HepG2 (cell line): ENCODE data around the gene RNASE2. TPM values are rescaled to one million over a fixed set of nuclear protein-coding genes. Genes with fewer than 3 reads are reported as not detected.

Experiments
- KDM5B ChIP-seq: sonication (generic); formaldehyde crosslinking; IDR thresholded peaks from 2 replicates; pipeline ENCODE4 v1.4.0; 2020; ENCODE audit warnings: missing genetic modification reagents, mild to moderate bottlenecking, borderline replicate concordance
- NONO ChIP-seq, 2 experiments: fragments of 450-650 bp in 1 of 2; sonication (generic) in 1 of 2; formaldehyde crosslinking in 1 of 2; IDR thresholded peaks in 1 of 2; conservative IDR thresholded peaks in 1 of 2; 2 replicates each; pipeline versions ENCODE4 v1.6.1 to v1.8.0; 2017 to 2022; ENCODE audit warnings: mild to moderate bottlenecking in 1 of 2, missing genetic modification reagents in 1 of 2, moderate library complexity in 1 of 2
- PATZ1 ChIP-seq: sonication (generic); formaldehyde crosslinking; IDR thresholded peaks from 2 replicates; pipeline ENCODE4 v1.4.0; 2020; ENCODE audit warnings: missing genetic modification reagents
- PHF21A ChIP-seq: sonication (generic); formaldehyde crosslinking; IDR thresholded peaks from 2 replicates; pipeline ENCODE4 v1.5.0; 2020; ENCODE audit warnings: mild to moderate bottlenecking, missing genetic modification reagents
- SAFB2 ChIP-seq: sonication (generic); formaldehyde crosslinking; IDR thresholded peaks from 2 replicates; pipeline ENCODE4 v1.5.1; 2020; ENCODE audit warnings: missing genetic modification reagents, low read depth, mild to moderate bottlenecking, borderline replicate concordance
- SIN3A ChIP-seq: IDR thresholded peaks from 2 replicates; pipeline ENCODE4 v1.6.1; 2011; ENCODE audit warnings: low read depth, mild to moderate bottlenecking, control low read depth, low read length, borderline replicate concordance
- THAP11 ChIP-seq: IDR thresholded peaks from 2 replicates; pipeline ENCODE4 v1.6.1; 2016; ENCODE audit warnings: missing biosample characterization, missing genetic modification reagents
- ZMYM3 ChIP-seq: sonication (generic); formaldehyde crosslinking; IDR thresholded peaks from 2 replicates; pipeline ENCODE4 v1.5.1; 2020; ENCODE audit warnings: mild to moderate bottlenecking, missing genetic modification reagents
- ZNF33B ChIP-seq: sonication (generic); formaldehyde crosslinking; IDR thresholded peaks from 2 replicates; pipeline ENCODE4 v1.5.1; 2020; ENCODE audit warnings: mild to moderate bottlenecking, missing genetic modification reagents
- ZNF414 ChIP-seq: sonication (generic); formaldehyde crosslinking; IDR thresholded peaks from 2 replicates; pipeline ENCODE4 v1.5.0; 2020; ENCODE audit warnings: missing genetic modification reagents
- ZNF616 ChIP-seq: sonication (generic); formaldehyde crosslinking; IDR thresholded peaks from 2 replicates; pipeline ENCODE4 v1.5.0; 2020; ENCODE audit warnings: low read depth, mild to moderate bottlenecking, missing genetic modification reagents
- ZNF674 ChIP-seq: sonication (generic); formaldehyde crosslinking; IDR thresholded peaks from 2 replicates; pipeline ENCODE4 v1.5.0; 2020; ENCODE audit warnings: low read depth, mild to moderate bottlenecking, missing genetic modification reagents
- ZNF687 ChIP-seq: sonication (generic); formaldehyde crosslinking; IDR thresholded peaks from 2 replicates; pipeline ENCODE4 v1.5.1; 2020; ENCODE audit warnings: mild to moderate bottlenecking, missing genetic modification reagents, moderate library complexity
- ZNF749 ChIP-seq: sonication (generic); formaldehyde crosslinking; IDR thresholded peaks from 2 replicates; pipeline ENCODE4 v1.8.0; 2022; ENCODE audit warnings: mild to moderate bottlenecking, missing genetic modification reagents, moderate library complexity, borderline replicate concordance
- polyA plus RNA-seq, 8 experiments: library from polyadenylated mRNA; depleted of rRNA in 3 of 8; stranded (reverse) in 7 of 8; unstranded in 1 of 8; fragments of >200 nt; fragmentation: Illumina TruSeq in 4 of 8; extraction: Trizol in 4 of 8; gene quantifications; 2 replicates each; pipeline versions ENCODE4 v1.2.1 to v1.2.3, GENCODE V29; 2011 to 2016; ENCODE audit warnings: low read depth in 4 of 8, missing spikeins in 1 of 8, mixed read lengths in 1 of 8; ENCODE audit not compliant: insufficient read depth in 1 of 8
- total RNA-seq, 5 experiments: library from RNA; depleted of rRNA; stranded (reverse); fragments of >200 nt; fragmentation: Illumina TruSeq; extraction: Trizol; gene quantifications; 2 replicates each; pipeline ENCODE4 v1.2.3, GENCODE V29; 2016; ENCODE audit warnings: low read depth in 1 of 5
- TF ChIP-seq, protein P1 (sequence below): sonication (generic); formaldehyde crosslinking; IDR thresholded peaks from 2 replicates; pipeline ENCODE4 v1.4.0; 2020; ENCODE audit warnings: mild to moderate bottlenecking, missing genetic modification reagents

The RNASE2 gene
- total and polyA plus RNA-seq, 2 of the 13 experiments (the other 11 are each of a cell fraction or from before 2014, with no cell fraction given): 0.69 TPM; not detected in 1

DNA sequence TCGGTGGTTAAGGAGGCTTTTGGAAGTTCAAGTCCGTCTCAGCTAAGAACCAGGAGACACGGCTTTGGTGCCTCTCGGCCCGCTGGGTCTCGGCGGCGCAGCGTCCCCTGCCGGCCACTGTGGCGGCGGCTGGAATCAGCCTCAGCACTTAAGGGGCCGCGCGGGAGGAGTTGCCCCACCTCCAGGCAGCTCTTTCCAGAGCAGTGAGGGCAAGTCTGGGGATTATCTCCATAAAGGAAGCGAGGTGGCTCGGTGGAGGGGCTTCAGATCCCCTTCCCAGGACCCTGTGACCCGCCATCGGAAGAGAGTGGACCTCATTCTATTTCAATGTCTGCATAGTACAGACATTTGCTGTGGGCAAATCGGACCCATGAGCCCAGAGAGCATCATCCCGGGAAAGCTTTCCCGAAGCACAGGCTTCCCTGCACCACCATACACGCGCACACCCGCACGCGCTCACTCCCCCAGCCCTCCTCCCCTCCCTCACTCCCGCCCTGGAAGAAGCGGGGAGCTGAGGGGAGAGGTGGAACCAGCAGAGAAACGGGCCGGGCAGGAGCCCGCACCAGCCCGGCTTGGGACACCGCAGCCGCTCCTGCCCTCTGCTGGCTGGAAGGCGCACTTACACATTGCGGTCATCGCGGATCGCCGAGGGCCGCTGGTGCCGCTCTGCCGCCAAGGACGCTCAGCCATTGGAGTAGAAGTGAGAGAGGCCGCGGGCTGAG is 15.9 kb downstream of the RNASE2 start (continued):
- TF ChIP-seq ZNF414 (CRISPR knock-in tag): 0 out of 2 replicates have a peak, but pooled peaks have one; percentile 75
- TF ChIP-seq ZNF749 (CRISPR knock-in tag): no peak; the same call in 1 of the 2 replicates
- TF ChIP-seq ZNF616 (CRISPR knock-in tag): no peak
- TF ChIP-seq NONO (IDR thresholded peaks at IDR 0.05): no peak
- no peak; the same call in none of the 2 replicates for TF ChIP-seq NONO (CRISPR knock-in tag; conservative IDR thresholded peaks at IDR 0.05)
- no peak for TF ChIP-seq ZNF674 (CRISPR knock-in tag)
- TF ChIP-seq THAP11 (CRISPR knock-in tag): peak; percentile 21
- peak; percentile 93 for TF ChIP-seq PHF21A (CRISPR knock-in tag)
- 0 out of 2 replicates have a peak, but pooled peaks have one; percentile 58 for TF ChIP-seq ZNF33B (CRISPR knock-in tag)
- TF ChIP-seq ZMYM3: peak; percentile 22; the same call in 1 of the 2 replicates
- TF ChIP-seq SAFB2: no peak
- peak; percentile 39 for TF ChIP-seq PATZ1 (CRISPR knock-in tag)
- peak; percentile 47; the same call in 1 of the 2 replicates for TF ChIP-seq SIN3A
- peak; percentile 85 for TF ChIP-seq ZNF687 (CRISPR knock-in tag)
- peak; percentile 80 for TF ChIP-seq KDM5B (CRISPR knock-in tag)
- TF ChIP-seq, protein P1, sequence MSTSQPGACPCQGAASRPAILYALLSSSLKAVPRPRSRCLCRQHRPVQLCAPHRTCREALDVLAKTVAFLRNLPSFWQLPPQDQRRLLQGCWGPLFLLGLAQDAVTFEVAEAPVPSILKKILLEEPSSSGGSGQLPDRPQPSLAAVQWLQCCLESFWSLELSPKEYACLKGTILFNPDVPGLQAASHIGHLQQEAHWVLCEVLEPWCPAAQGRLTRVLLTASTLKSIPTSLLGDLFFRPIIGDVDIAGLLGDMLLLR: no peak; the same call in none of the 2 replicates
